A673 (cell line): ENCODE results near the gene UXS1.

Experiments used
- EZH2 ChIP-seq: fragments of 200-600 bp; sonication (generic); IDR thresholded peaks from 2 replicates; pipeline ENCODE4 v1.6.1; 2017; ENCODE audit warnings: borderline replicate concordance, low read depth, mild to moderate bottlenecking, mixed read lengths, antibody characterized with exemption, low read length; ENCODE audit not compliant: poor library complexity, severe bottlenecking
- TF ChIP-seq, protein P1 (sequence below): fragments of 300-800, 200-600 bp; sonication (generic); conservative IDR thresholded peaks from 2 replicates; pipeline ENCODE4 v1.5.1; 2017; ENCODE audit warnings: low read depth, mild to moderate bottlenecking, antibody characterized with exemption, low read length, moderate library complexity, mixed read lengths

DNA sequence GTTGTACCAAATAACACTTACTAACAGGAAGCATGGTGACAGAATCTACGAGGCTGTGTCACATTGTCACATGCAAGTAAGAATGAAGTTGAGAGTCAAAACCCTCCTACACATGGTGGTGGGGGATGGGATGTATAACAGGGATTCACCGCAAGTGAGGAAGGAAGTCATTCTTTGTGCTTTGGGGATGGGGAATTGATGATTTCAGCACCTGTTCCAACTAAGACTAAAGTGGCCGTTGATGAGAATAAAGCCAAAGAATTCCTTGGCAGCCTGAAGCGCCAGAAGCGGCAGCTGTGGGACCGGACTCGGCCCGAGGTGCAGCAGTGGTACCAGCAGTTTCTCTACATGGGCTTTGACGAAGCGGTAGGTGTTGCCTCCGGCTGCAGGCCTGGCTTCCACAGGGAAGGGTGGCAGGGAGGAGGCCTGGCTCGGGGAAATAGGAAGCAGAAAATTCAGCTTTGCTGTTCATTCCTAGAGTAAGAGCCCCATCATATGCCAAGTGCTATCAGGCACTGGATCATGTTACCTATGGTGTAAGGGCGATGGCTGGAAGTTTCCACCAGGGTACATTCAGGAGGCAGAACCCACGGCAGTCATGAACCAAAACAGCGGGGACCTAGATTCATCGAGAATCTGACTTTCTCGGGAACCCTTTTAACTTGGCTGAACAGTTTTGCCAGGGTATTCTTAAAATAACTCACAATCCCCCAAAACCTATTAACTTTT, 120.3 kb downstream of the UXS1 start:
- TF ChIP-seq, protein P1, sequence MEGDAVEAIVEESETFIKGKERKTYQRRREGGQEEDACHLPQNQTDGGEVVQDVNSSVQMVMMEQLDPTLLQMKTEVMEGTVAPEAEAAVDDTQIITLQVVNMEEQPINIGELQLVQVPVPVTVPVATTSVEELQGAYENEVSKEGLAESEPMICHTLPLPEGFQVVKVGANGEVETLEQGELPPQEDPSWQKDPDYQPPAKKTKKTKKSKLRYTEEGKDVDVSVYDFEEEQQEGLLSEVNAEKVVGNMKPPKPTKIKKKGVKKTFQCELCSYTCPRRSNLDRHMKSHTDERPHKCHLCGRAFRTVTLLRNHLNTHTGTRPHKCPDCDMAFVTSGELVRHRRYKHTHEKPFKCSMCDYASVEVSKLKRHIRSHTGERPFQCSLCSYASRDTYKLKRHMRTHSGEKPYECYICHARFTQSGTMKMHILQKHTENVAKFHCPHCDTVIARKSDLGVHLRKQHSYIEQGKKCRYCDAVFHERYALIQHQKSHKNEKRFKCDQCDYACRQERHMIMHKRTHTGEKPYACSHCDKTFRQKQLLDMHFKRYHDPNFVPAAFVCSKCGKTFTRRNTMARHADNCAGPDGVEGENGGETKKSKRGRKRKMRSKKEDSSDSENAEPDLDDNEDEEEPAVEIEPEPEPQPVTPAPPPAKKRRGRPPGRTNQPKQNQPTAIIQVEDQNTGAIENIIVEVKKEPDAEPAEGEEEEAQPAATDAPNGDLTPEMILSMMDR = no peak
- TF ChIP-seq EZH2 = no peak
